ACC112 (cell line): ENCODE measurements around the gene PSMA3.
"Not testable (repeated sequence)": the region's sequence is repeated elsewhere in the genome, so short reads cannot be mapped to it uniquely, and the experiment has no call there.

Experiments
- H2AFZ ChIP-seq: fragments of 200-600 bp; sonication (generic); one replicate; pipeline ENCODE4 v1.6.0; 2017; ENCODE audit warnings: antibody characterized with exemption, low read length; ENCODE audit not compliant: unreplicated experiment
- H3K27ac ChIP-seq: fragments of 200-600 bp; sonication (generic); 2 replicates; pipeline ENCODE4 v1.5.1; 2014; ENCODE audit warnings: low read depth, mild to moderate bottlenecking, antibody characterized with exemption, low read length, moderate library complexity
- H3K27me3 ChIP-seq: fragments of 200-600 bp; sonication (generic); 2 replicates; pipeline ENCODE4 v1.6.1; 2014; ENCODE audit warnings: mild to moderate bottlenecking, antibody characterized with exemption, low read length, moderate library complexity, mixed read lengths; ENCODE audit not compliant: insufficient read depth
- H3K36me3 ChIP-seq: fragments of 200-600 bp; sonication (generic); 2 replicates; pipeline ENCODE4 v1.6.1; 2016; ENCODE audit warnings: mild to moderate bottlenecking, antibody characterized with exemption, low read length, moderate library complexity, mixed read lengths; ENCODE audit not compliant: insufficient read depth
- H3K4me1 ChIP-seq: fragments of 200-600 bp; sonication (generic); one replicate; pipeline ENCODE4 v1.6.1; 2016; ENCODE audit warnings: low read length, mixed read lengths; ENCODE audit not compliant: insufficient read depth, unreplicated experiment, control insufficient read depth
- H3K4me3 ChIP-seq: fragments of 200-600 bp; sonication (generic); 2 replicates; pipeline ENCODE4 v1.5.1; 2014; ENCODE audit warnings: mild to moderate bottlenecking, low read depth, low read length
- H3K79me2 ChIP-seq: fragments of 200-600 bp; sonication (generic); one replicate; pipeline ENCODE4 v1.6.0; 2016; ENCODE audit warnings: low read length; ENCODE audit not compliant: control insufficient read depth, unreplicated experiment, insufficient read depth

PSMA3 gene

DNA sequence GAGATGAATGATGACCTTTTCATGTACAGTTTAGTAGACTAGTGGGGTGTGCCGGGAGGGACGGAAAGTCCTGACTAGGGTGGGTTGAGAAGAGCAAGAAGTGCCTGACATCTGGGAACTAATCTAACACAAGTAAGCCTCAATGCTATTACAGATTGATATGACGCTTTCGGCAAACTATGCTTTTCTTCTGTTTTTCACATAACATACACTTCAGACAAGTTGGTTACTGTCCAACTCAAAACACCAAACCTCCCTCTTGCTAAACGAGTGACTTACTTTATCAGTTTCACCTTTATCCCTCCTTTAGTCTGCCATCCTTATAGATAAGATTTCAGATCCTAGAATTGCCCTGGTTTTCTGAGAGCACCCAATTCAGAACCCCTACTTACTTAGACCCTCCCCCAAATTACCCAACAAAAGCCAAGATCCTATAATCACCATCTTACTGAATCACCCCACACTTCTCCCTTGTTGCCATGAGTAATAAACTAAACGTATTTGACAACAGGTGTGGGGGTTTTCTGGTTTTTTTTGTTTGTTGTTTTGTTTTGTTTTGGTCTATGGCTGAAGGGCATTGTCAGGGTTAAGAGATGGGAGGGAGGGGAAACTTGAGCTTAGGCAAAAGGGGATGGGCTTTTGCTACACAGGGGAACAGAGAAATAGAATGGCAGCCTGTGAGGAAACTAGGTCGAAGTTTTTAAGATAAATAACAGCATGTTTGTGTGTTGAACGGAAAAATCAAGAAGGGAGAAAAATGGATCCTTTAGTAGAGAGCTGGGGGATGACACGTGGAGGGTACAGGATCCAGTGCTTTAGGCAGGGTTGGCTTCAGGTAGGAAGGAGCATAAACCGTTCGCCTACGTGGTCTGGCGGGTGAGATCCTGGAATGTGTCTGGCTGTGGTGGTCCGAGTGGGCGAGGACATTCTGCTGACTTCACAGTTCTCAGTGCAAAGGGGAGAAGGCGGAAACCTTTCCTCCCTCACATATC, 6.1 kb upstream of the PSMA3 start:
- Histone ChIP-seq H3K4me3 (peak overlapping the region; percentile 85), H3K27me3 (no peaks in the 10 kb centered on the region), H3K4me1 (peaks cover 21% of the 10 kb centered on the region), H3K36me3 (no peaks in the 10 kb centered on the region), H2AFZ (peak overlapping the region; percentile 63), H3K27ac (peak overlapping the region; percentile 45; the same call in 1 of the 2 replicates), H3K79me2 (no peaks in the 10 kb centered on the region)

DNA sequence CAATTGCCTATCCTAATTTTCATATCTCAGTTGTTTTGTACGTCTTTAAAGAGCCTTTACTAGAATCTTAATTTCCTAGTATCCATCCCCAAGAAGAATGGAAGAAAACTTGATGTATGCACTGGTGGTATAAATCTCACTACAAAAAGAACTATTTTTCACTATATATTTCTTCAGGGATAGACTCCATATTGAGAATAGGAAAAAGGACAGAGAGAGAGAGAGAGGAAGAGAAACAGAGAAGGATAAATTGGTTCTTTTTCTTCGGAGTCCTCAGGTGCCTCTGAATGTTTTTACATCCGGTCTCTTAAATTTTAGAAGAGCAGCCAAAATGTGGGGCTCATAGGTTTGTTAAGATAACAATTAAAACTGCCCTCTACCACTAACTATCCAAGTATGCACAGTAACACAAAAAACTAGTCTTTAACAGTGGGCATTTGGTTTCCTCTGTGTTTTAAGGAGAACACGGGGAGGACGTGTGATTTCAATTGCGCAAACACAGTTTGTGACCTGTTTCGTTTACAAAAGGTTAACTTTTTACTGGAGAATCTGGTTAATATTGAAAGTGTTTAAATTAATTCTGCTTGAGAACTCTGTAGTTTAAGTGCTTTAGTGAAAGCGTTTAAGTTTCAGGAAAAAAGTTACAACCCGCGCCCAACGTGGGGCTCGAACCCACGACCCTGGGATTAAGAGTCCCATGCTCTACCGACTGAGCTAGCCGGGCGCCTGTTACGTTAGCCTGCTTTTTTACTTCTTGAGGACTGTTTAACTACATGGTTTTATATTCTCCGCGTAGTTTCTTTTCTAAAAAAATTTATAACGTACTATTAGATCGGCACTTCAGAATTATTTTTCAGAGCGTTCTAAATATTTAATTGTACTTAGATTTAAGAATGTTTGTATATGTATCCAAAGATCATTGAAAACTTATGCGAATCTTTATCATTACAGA, 5.1 kb upstream of the PSMA3 start:
- no peaks in the 10 kb centered on the region for H3K27me3 ChIP-seq
- peak overlapping the region; percentile 45 for H3K27ac ChIP-seq
- peak overlapping the region; percentile 63 for H2AFZ ChIP-seq

DNA sequence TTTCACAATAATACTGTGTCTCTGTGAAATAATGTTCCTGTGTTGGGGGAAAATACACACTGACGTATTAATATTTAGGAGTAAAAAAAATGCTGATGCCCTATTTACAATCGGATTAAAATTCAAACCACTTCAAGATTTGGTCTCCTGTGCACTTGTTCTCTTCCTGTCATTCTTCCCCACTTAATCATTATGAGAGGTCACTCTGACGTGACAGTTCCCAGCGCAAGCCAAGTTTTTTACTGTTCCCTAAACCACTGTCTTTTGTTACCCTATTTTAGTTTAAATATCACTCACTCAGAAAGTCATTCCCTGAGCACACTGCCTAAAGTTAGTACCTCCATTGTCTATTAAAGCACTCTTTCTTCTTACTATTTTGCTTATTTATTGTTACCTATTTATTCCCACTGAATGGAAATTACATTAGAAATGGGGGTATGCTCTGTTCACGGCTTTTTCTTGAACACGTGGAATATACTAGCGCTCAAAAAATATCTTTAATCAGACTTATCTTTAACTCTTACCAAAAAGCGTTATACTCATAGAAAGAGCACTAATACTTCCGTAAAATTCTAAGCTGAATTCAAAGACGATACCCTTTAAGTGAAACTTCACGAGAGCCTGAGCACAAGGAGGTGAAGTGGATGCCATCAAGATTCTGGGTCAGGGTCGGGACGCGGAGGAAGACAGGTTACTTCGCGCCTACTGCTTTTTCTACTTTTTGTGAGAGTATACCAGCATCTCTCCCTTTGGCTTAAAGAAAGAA, 670 bp upstream of the PSMA3 start:
- H3K36me3 ChIP-seq: no peaks in the 10 kb centered on the region
- no peaks in the 10 kb centered on the region for H3K27me3 ChIP-seq
- peaks cover 32% of the 10 kb centered on the region for H3K4me1 ChIP-seq
- peaks cover 42% of the 10 kb centered on the region for H3K79me2 ChIP-seq
- H3K4me3 ChIP-seq: peak overlapping the region; percentile 94
- peak overlapping the region; percentile 84 for H2AFZ ChIP-seq
- H3K27ac ChIP-seq: peak overlapping the region; percentile 83

More for the DNA sequence above, 5.1 kb upstream of the PSMA3 start:
- H3K79me2 ChIP-seq: no peaks in the 10 kb centered on the region
- peaks cover 23% of the 10 kb centered on the region for H3K4me1 ChIP-seq
- peak overlapping the region; percentile 85 for H3K4me3 ChIP-seq
- H3K36me3 ChIP-seq: no peaks in the 10 kb centered on the region

DNA sequence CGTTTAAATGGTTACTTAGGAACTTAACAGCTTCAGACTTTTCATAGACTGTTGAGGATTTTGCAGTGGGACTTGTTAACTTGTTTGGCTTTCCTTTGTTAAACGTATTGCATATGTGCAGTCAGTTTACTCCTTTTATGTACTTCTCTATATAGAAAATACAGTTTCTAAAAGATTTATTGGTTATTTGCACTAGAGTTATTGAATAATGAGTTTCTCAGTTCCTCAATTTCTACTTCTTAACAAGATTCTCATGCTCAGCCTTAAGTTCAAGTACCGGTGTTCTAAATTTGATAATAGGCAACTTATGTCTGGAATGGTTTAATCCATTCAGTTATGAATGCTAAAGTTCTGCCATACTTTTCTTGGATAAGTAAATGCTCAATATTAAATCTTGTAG, 919 bp downstream of the PSMA3 start:
- peak overlapping the region; percentile 94 for H3K4me3 ChIP-seq

DNA sequence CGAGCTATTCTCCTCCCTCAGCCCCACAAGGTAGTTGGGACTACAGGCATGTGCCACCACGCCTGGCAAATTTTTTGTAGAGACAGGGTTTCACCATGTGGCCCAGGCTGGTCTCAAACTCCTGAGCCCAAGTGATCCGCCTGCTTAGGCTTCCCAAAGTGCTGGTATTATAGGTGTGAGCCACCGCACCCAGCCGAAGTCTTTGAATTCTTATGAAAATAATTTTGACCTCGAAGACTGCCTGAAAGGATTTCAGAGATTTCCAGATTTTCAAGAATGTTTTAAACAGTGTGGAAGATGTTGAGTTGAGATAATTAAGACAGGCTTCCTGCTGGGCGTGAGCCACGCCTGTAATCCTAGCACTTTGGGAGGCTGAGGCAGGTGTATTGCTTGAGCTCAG, 5.0 kb downstream of the PSMA3 start:
- no peak overlapping the region for H3K27ac ChIP-seq
- H3K79me2 ChIP-seq: peaks cover 80% of the 10 kb centered on the region
- no peak overlapping the region for H2AFZ ChIP-seq
- peaks cover 26% of the 10 kb centered on the region for H3K36me3 ChIP-seq
- H3K4me3 ChIP-seq: no peak overlapping the region
- no peaks in the 10 kb centered on the region for H3K27me3 ChIP-seq
- peaks cover 18% of the 10 kb centered on the region for H3K4me1 ChIP-seq

More for the DNA sequence above, 919 bp downstream of the PSMA3 start:
- Histone ChIP-seq H3K4me1 (peaks cover 30% of the 10 kb centered on the region), H3K27me3 (no peaks in the 10 kb centered on the region), H3K27ac (peak overlapping the region; percentile 97), H2AFZ (no peak overlapping the region), H3K79me2 (peaks cover 57% of the 10 kb centered on the region), H3K36me3 (peaks cover 5% of the 10 kb centered on the region; the same call in 1 of the 2 replicates)

DNA sequence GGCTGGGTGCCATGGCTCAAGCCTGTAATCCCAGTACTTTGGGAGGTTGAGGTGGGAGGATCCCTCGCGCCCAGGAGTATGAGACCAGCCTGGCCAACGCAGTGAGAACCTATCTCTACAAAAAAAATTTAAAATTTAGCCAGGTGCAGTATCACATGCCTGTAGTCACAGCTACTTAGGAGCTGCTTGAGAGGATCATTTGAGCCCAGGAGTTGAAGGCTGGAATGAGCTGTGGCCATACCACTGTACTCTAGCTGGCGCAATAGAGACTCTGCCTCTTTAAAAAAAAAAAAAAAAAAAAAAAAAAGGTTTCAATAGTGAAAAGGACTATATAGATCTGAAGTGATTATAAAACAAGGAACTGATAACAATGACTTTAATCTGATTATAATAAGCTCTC, 13.5 kb downstream of the PSMA3 start:
- Histone ChIP-seq H3K27ac (no peak overlapping the region), H2AFZ (no peak overlapping the region), H3K27me3 (no peaks in the 10 kb centered on the region), H3K4me3 (no peak overlapping the region), H3K79me2 (peaks cover 16% of the 10 kb centered on the region), H3K36me3 (peaks cover 24% of the 10 kb centered on the region), H3K4me1 (no peaks in the 10 kb centered on the region)

DNA sequence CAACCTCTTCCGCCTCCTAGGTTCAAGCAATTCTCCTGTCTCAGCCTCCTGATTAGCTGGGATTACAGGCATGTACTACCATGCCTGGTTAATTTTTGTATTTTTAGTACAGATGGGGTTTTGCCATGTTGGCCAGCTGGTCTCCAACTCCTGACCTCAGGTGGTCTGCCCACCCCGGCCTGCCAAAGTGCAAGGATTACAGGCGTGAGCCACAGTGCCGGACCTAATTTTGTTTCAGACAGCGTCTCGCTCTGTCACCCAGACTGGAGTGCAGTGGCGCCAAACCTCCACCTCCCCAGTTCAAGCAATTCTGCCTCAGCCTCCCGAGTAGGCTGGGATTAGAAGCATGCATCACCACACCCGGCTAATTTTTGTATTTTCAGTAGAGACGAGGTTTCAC, 17.4 kb downstream of the PSMA3 start:
- not testable (repeated sequence) for H3K79me2 ChIP-seq, H3K27ac ChIP-seq, H3K27me3 ChIP-seq, H3K4me3 ChIP-seq, H2AFZ ChIP-seq, H3K4me1 ChIP-seq
- peaks cover 34% of the 10 kb centered on the region for H3K36me3 ChIP-seq

DNA sequence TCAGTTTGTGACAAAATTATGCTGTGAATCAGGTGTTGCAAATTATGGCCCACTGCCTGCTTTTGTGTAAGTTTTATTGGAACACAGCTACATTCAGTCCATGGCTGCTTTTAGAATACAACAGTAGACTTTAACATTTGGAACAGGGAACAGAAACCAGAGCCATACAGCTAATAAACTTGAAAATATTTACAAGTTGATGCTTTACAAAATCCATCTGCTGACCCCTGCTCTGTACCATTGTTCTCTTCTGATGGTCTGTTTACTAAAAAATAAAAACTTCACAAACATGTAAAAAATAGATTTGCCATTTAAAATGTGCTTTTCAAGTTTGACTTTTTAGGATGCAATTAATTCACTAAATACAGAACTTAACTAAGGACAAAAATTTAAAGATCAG, 20.8 kb downstream of the PSMA3 start:
- Histone ChIP-seq H3K36me3 (peaks cover 35% of the 10 kb centered on the region), H3K27me3 (no peaks in the 10 kb centered on the region), H2AFZ (no peak overlapping the region), H3K4me3 (no peak overlapping the region), H3K79me2 (peaks cover 7% of the 10 kb centered on the region), H3K27ac (no peak overlapping the region), H3K4me1 (no peaks in the 10 kb centered on the region)

DNA sequence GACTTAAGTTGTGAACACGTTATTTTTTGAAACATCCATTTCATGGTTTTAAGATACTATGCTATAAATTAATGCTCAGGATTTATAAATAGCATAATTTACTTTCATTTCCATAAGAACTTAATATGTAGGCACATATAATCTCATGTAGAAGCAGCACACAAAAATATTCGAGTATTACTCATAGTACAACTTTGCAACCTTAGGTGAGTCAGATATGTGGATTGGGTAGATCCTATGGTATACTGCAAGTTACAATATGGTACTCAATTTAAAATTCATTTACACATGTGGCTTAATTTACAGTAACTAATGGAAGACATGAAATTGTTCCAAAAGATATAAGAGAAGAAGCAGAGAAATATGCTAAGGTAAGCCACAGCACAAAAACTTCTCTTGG, 26.0 kb downstream of the PSMA3 start:
- Histone ChIP-seq H3K36me3 (peaks cover 50% of the 10 kb centered on the region), H3K4me3 (no peak overlapping the region), H3K27ac (no peak overlapping the region), H3K27me3 (no peaks in the 10 kb centered on the region), H3K79me2 (peaks cover 40% of the 10 kb centered on the region), H3K4me1 (peaks cover 7% of the 10 kb centered on the region), H2AFZ (no peak overlapping the region)
